ENCODE results near the gene GRB10. TPM values are rescaled to one million over a fixed set of nuclear protein-coding genes. Genes with fewer than 3 reads are reported as not detected.

The GRB10 gene
- total RNA-seq, 1 donor from 2014 or later = 58.3 TPM

- DNase-seq = no peak
Measured at GRCh38 chr7:50688226-50688590, 94.5 kb downstream of the GRB10 start.

DNA sequence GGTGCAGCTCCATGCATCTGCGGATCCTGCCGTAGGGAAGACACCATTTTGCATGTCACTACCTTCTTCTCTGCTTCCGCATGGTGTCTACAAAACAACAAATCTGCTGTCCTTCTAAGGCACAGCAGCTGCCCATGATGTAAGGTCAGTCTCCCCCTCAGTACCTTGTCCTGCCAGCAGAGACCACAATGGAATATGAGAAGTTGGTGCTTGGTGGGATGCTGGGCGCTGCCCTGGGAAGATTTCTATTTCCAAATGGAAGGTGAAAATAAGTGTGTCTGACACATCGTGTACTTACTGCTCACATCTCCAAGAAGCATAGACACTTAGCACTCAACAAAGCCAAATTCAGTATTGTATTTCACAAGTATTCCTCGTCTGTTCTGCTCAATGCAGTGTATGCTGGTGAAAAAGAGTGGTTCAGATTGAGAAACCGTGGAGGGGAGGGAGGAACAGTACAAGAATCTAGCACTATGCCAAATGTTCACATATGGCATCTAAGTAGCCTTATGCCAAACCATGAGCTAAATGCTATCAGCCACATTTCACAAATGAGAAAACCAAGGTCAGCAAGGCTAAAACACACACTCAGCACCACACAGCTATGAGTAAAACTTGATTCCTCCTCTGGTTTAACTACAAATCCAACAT is 95.0 kb downstream of the GRB10 start:
- no peak for DNase-seq

- DNase-seq = no peak
Measured at GRCh38 chr7:50687096-50687495, 95.6 kb downstream of the GRB10 start.

- DNase-seq = no peak
Measured at GRCh38 chr7:50685135-50686065, 97.3 kb downstream of the GRB10 start.

DNA sequence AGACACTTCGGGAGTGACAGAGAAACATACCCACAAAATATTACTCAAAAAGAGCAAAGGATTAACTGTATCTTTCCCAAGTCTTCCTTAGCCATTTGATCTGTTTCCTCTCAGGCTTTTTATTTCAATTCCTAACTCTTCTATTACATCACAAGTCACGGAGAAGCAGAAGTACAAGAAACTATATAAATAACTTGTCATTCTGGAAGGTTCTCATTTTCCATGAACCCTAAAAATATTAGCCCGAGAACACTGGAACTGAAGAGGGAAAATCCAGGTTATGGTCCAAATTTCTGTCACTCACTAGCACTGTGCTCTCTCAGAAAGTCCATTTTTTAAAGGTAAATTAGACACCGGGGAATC is 98.0 kb downstream of the GRB10 start:
- no peak for DNase-seq

- no peak for DNase-seq
Measured at GRCh38 chr7:50684011-50684712, 98.5 kb downstream of the GRB10 start.

DNA sequence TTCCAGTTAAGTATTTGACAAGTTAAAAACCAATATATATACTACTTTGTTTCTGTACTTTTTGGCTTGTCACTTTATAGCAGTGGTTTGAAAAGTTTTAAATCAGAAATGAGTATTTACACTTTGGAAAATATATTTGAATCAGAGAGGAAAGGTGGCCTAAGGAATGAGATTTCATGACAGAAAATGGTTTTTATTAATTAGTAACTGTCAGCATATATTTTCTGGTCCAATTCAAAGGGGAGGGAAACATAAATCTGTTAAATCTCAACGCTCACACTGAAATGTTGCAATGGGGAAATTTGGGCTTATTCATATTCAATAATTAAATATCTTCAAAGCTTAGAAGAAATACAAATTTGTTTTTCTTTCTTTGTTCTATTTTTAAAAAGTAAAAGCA is 100.1 kb downstream of the GRB10 start:
- DNase-seq = no peak

DNA sequence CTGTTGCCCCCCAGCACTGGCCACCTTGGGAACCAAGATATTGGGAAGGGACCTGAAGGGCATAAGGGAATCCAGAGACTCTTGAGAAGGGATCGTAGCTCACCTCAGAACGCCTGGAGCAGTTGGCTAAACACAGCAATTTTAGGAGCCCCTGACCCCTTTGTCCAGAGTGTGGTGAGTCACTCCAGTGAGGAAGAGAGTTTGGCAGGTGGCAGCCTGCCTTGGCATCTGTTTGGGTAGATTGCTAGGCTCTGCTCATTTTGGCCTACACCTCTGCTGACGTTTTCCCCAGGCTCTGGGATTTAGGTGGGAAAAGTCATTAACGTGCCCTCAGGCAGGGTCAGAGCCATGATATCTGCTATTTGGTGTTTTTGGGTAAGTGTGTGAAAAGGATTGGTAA is 100.6 kb downstream of the GRB10 start:
- no peak for DNase-seq

GRCh38 chr7:50681432-50682045 is 101.2 kb downstream of the GRB10 start:
- no peak for DNase-seq

GRCh38 chr7:50679218-50680007 is 103.3 kb downstream of the GRB10 start:
- no peak for DNase-seq

- DNase-seq = no peak
Measured at GRCh38 chr7:50678586-50678985, 104.1 kb downstream of the GRB10 start.

- no peak for DNase-seq
Measured at GRCh38 chr7:50677638-50677996, 105.1 kb downstream of the GRB10 start.

DNA sequence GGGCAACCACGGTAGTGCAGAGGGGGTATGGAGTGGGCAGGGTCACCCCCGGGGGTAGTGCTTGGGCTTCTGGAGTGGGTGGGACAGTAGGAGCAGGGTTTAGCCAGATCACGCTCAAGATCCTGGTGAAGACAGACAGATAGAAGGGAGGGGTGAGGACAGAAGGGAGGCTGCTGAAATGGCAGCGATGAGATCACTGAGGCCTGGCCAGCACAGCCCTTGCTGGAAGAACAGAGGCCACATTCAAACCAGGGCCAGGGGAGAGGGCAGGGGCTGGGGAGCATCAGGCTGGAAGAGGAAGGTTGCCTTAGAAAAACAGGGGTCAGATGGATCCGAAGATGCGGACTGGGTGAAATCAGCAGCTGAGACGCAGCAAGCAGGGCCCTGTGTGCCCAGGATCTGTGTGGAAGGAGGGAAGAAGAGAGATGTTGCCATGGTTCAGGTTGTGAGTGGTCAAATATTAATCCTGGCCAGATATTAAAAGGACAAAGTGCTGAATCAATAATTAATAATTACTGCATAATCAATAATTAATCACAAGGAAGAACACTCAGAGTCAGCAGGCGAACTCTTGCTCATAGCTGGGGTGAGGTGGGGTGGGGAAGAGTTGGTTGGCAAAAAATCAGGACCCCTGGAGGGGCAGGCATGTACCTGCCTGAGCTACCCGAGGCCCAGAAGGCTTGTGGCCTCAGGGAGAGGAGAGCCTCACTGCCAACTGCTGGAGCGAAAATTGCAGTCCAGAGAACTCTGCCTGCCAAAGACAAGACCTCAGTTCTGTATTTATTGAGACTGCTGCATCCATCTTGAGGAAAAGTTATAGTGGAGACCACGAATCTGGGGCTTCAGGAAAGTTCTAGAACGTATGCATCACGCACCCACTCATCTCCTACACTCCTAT is 105.7 kb downstream of the GRB10 start:
- DNase-seq = no peak

- no peak for DNase-seq
Measured at GRCh38 chr7:50676079-50676478, 106.6 kb downstream of the GRB10 start.

DNA sequence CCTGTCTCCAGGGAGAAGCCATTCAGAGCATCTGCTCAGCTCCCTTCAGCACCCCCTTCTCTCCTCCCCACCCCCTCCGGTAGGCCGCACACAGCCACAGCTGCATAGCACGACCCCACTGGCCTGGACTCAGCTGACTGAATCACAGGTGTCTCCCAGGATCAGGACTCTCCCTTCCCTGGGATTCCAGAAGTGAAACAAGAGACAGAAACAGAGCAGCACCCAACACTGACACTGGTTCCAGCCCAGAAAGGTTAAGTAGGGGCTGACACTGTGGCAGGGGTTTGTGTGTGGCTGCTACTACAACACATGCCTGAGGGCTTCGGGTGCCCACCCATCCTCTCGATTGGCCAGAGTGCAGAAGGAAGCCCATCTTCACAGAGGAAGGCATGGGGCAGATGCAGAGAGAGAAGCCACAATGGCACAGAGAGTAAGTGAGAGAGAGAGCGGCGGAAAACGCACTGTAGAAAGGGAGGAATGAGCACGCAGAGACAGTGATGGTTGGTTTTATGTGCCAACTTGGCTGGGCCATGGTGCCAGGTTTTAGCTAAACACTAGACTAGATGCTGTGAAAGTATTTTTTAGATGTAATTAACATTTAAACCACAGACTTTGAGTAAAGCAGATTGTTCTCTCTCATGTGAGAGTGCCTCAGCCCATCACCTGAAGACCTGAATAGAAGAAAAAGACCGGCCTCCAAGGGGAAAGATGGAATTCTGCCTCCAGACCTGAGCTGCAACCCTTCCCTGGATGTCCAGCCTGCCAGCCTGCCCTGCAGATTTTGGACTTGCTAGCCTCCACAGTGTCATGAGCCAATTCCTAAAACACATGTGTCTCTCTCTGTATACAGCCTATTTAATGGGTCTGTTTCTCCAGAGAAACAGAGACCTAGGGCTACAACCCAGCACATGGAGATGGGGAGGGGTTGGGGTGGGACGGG is 107.5 kb downstream of the GRB10 start:
- DNase-seq = no peak

- no peak for DNase-seq
Measured at GRCh38 chr7:50674299-50674698, 108.4 kb downstream of the GRB10 start.

GRCh38 chr7:50673096-50673495 is 109.6 kb downstream of the GRB10 start:
- DNase-seq = no peak

DNA sequence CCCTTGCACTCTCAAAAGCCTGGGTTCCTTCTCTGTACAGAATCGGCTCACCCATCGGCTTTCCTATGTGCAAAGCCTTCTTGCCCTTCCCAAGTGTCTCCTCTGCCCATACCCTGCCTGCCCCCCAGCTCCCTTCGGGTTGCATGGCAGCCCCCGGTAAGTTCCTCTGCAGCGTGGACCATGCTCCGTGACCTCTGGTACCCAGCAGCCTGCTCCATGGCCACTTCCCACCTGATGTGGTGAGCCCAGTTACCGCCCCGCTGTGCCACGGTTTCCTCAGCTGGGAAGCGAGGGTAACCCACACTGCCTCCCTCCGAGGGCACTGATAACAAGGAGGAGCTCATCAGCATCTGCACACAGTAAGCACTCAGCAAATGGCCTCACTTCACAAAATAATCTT is 110.7 kb downstream of the GRB10 start:
- no peak for DNase-seq

GRCh38 chr7:50671386-50671785 is 111.3 kb downstream of the GRB10 start:
- DNase-seq = no peak

DNA sequence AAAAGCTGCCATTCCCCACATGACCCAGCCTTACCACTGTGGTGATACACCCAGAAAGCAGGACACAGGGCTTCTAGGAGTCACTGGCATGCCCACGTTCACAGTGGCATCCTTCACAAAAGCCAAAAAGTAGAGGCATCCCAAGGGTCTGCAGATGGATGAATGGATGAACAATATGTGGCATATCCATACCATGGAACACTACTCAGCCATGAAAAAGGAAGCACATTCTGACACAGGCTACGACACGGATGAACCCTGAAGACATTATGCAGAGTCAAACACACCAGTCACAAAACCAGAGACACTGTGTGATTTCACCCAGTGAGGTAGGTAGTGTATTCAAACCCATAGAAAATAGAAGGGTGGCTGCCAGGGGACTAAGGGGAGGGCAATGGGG is 112.8 kb downstream of the GRB10 start:
- DNase-seq = no peak
